Measurements from ENCODE around the gene SLC5A12.

Gene SLC5A12

GRCh38 chr11:26757995-26758394, 36.1 kb upstream of the SLC5A12 start:
- TF ChIP-seq CTCF (IDR thresholded peaks at IDR 0.05; ENCODE audit: low read depth, low read length): no peak
- TF ChIP-seq EZH2phosphoT487 (IDR thresholded peaks at IDR 0.05; ENCODE audit: low read depth): no peak
- H3K4me1 ChIP-seq (ENCODE audit: low read length): peaks cover 18% of the 10 kb centered on the region
- no peaks in the 10 kb centered on the region for H3K27me3 ChIP-seq (ENCODE audit: low read depth, low read length)
- H3K4me2 ChIP-seq (ENCODE audit: low read length): no peak overlapping the region
- no peaks in the 10 kb centered on the region for H3K79me2 ChIP-seq (ENCODE audit: low read length)
- H2AFZ ChIP-seq (ENCODE audit: low read depth, low read length): no peak overlapping the region
- no peaks in the 10 kb centered on the region for H3K9me3 ChIP-seq (ENCODE audit: insufficient read depth, low read length)
- no peak overlapping the region for H3K9ac ChIP-seq (ENCODE audit: low read length)
- H3K4me3 ChIP-seq (ENCODE audit: low read length): no peak overlapping the region
- H3K27ac ChIP-seq (ENCODE audit: low read length): no peak overlapping the region
- H3K36me3 ChIP-seq (replicated peaks; ENCODE audit: low read depth, low read length): no peaks in the 10 kb centered on the region
- H4K20me1 ChIP-seq (ENCODE audit: insufficient read depth, low read length): no peaks in the 10 kb centered on the region

DNA sequence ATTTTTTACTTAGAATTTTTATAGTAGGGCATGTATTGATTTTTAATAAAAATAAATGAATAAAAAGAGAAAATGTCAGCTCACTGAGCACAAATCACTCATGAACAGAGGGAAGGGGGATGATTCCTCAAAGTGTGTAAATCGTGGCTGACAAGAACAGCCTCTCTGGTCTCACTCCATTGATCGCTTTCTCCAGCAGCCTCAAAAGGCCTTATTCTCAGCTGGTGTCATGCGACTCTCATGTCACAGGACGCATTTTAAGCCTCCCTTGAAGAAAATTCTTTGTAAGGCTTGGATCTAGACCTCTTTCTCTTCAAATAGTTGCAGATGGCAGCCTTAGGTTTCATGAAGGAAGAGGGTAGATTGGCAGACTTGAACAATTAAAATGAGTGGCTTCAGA, 33.9 kb upstream of the SLC5A12 start:
- Histone ChIP-seq H2AFZ (ENCODE audit: low read depth, low read length) (no peak overlapping the region; the same call in 1 of the 2 replicates), H3K4me1 (ENCODE audit: low read length) (peaks cover 2% of the 10 kb centered on the region; the same call in 1 of the 2 replicates), H4K20me1 (ENCODE audit: insufficient read depth, low read length) (no peaks in the 10 kb centered on the region), H3K27me3 (ENCODE audit: low read depth, low read length) (no peaks in the 10 kb centered on the region), H3K27ac (ENCODE audit: low read length) (no peak overlapping the region), H3K4me2 (ENCODE audit: low read length) (no peak overlapping the region), H3K9me3 (ENCODE audit: insufficient read depth, low read length) (no peaks in the 10 kb centered on the region), H3K79me2 (ENCODE audit: low read length) (no peaks in the 10 kb centered on the region), H3K36me3 (replicated peaks; ENCODE audit: low read depth, low read length) (no peaks in the 10 kb centered on the region), H3K9ac (ENCODE audit: low read length) (no peak overlapping the region), H3K4me3 (ENCODE audit: low read length) (no peak overlapping the region)
- TF ChIP-seq CTCF (IDR thresholded peaks at IDR 0.05; ENCODE audit: low read depth, low read length) (no peak), EZH2phosphoT487 (IDR thresholded peaks at IDR 0.05; ENCODE audit: low read depth) (no peak)

GRCh38 chr11:26753723-26754504, 32.1 kb upstream of the SLC5A12 start:
- TF ChIP-seq EZH2phosphoT487 (IDR thresholded peaks at IDR 0.05; ENCODE audit: low read depth) (no peak), CTCF (IDR thresholded peaks at IDR 0.05; ENCODE audit: low read depth, low read length) (peak; percentile 91)
- H3K4me1 ChIP-seq (ENCODE audit: low read length): no peaks in the 10 kb centered on the region
- no peaks in the 10 kb centered on the region for H3K79me2 ChIP-seq (ENCODE audit: low read length)
- no peak overlapping the region for H3K4me3 ChIP-seq (ENCODE audit: low read length)
- H3K36me3 ChIP-seq (replicated peaks; ENCODE audit: low read depth, low read length): no peaks in the 10 kb centered on the region
- H3K4me2 ChIP-seq (ENCODE audit: low read length): no peak overlapping the region
- no peaks in the 10 kb centered on the region for H3K27me3 ChIP-seq (ENCODE audit: low read depth, low read length)
- H3K9ac ChIP-seq (ENCODE audit: low read length): no peak overlapping the region
- no peaks in the 10 kb centered on the region for H4K20me1 ChIP-seq (ENCODE audit: insufficient read depth, low read length)
- H2AFZ ChIP-seq (ENCODE audit: low read depth, low read length): no peak overlapping the region
- H3K9me3 ChIP-seq (ENCODE audit: insufficient read depth, low read length): no peaks in the 10 kb centered on the region
- no peak overlapping the region for H3K27ac ChIP-seq (ENCODE audit: low read length)

- no peaks in the 10 kb centered on the region for H3K4me1 ChIP-seq (ENCODE audit: low read length)
- H3K27me3 ChIP-seq (ENCODE audit: low read depth, low read length): no peaks in the 10 kb centered on the region
- H3K4me2 ChIP-seq (ENCODE audit: low read length): no peak overlapping the region
- H2AFZ ChIP-seq (ENCODE audit: low read depth, low read length): no peak overlapping the region
- no peaks in the 10 kb centered on the region for H3K79me2 ChIP-seq (ENCODE audit: low read length)
- no peak overlapping the region for H3K4me3 ChIP-seq (ENCODE audit: low read length)
- H3K9ac ChIP-seq (ENCODE audit: low read length): no peak overlapping the region
- H3K27ac ChIP-seq (ENCODE audit: low read length): no peak overlapping the region
- no peaks in the 10 kb centered on the region for H4K20me1 ChIP-seq (ENCODE audit: insufficient read depth, low read length)
- H3K36me3 ChIP-seq (replicated peaks; ENCODE audit: low read depth, low read length): no peaks in the 10 kb centered on the region
- TF ChIP-seq EZH2phosphoT487 (IDR thresholded peaks at IDR 0.05; ENCODE audit: low read depth): no peak
- H3K9me3 ChIP-seq (ENCODE audit: insufficient read depth, low read length): no peaks in the 10 kb centered on the region
Observed at GRCh38 chr11:26749927-26750326, 28.1 kb upstream of the SLC5A12 start.

All from OCI-LY3 (cell line).